Measurements from ENCODE around the gene KRTAP10-12.

KRTAP10-12 gene

GRCh38 chr21:44739316-44739715 lies 42.3 kb downstream of the KRTAP10-12 start:
- no peak for ATAC-seq
- no peak for TF ChIP-seq ZC3H10 (CRISPR knock-in tag; IDR thresholded peaks at IDR 0.05)
- TF ChIP-seq ARNTL (CRISPR knock-in tag; IDR thresholded peaks at IDR 0.05; ENCODE audit: borderline replicate concordance, low read depth) = no peak

- TF ChIP-seq TOX (CRISPR knock-in tag; IDR thresholded peaks at IDR 0.05; ENCODE audit: borderline replicate concordance) (no peak), CREB5 (CRISPR knock-in tag; IDR thresholded peaks at IDR 0.05; ENCODE audit: low read depth) (no peak), BACH2 (CRISPR knock-in tag; IDR thresholded peaks at IDR 0.05; ENCODE audit: borderline replicate concordance) (no peak), ZC3H10 (CRISPR knock-in tag; IDR thresholded peaks at IDR 0.05) (no peak), ZFP3 (CRISPR knock-in tag; IDR thresholded peaks at IDR 0.05) (no peak)
- ATAC-seq = no peak
Measured at GRCh38 chr21:44740742-44741141, 43.8 kb downstream of the KRTAP10-12 start.

GRCh38 chr21:44741921-44742320 lies 44.9 kb downstream of the KRTAP10-12 start:
- no peak for ATAC-seq
- TF ChIP-seq POU6F1 (CRISPR knock-in tag; IDR thresholded peaks at IDR 0.05; ENCODE audit: borderline replicate concordance, low read depth) (no peak), TOX (CRISPR knock-in tag; IDR thresholded peaks at IDR 0.05; ENCODE audit: borderline replicate concordance) (no peak), OSR1 (CRISPR knock-in tag; IDR thresholded peaks at IDR 0.05) (no peak), ZFP30 (CRISPR knock-in tag; IDR thresholded peaks at IDR 0.05) (no peak), PATZ1 (CRISPR knock-in tag; IDR thresholded peaks at IDR 0.05; ENCODE audit: borderline replicate concordance) (no peak), SNAI2 (CRISPR knock-in tag; IDR thresholded peaks at IDR 0.05) (no peak), ESRRG (CRISPR knock-in tag; IDR thresholded peaks at IDR 0.05) (no peak), RARB (CRISPR knock-in tag; IDR thresholded peaks at IDR 0.05) (no peak), CSDC2 (CRISPR knock-in tag; IDR thresholded peaks at IDR 0.05) (no peak), TCF4 (CRISPR knock-in tag; IDR thresholded peaks at IDR 0.05; ENCODE audit: borderline replicate concordance) (no peak), PPARA (CRISPR knock-in tag; IDR thresholded peaks at IDR 0.05; ENCODE audit: borderline replicate concordance) (no peak), CSRNP3 (CRISPR knock-in tag; IDR thresholded peaks at IDR 0.05) (no peak), ZC3H10 (CRISPR knock-in tag; IDR thresholded peaks at IDR 0.05) (no peak), BACH2 (CRISPR knock-in tag; IDR thresholded peaks at IDR 0.05; ENCODE audit: borderline replicate concordance) (no peak), GLIS3 (CRISPR knock-in tag; IDR thresholded peaks at IDR 0.05) (no peak)

- no peak for ATAC-seq
- no peak for TF ChIP-seq ZNF565 (CRISPR knock-in tag; conservative IDR thresholded peaks at IDR 0.05; ENCODE audit: low read depth)
Measured at GRCh38 chr21:44742418-44743153, 45.6 kb downstream of the KRTAP10-12 start.

All from SK-N-SH treated with all-trans-retinoic acid at 6 μM for 48 hours (cell line).